Colon (tissue), 2 donors: ENCODE results near the gene VAV2.
"Not testable (repeated sequence)": the region's sequence is repeated elsewhere in the genome, so short reads cannot be mapped to it uniquely, and the experiment has no call there.

Source experiments
- FAIRE-seq: peaks from 2 replicates; lab custom pipeline; 2012; peaks lifted over from hg19 to GRCh38; lab: Jason Lieb, UNC
- donor health status: control.
- donor health status: control.

The VAV2 gene

GRCh38 chr9:133968428-133968827 is 23.7 kb downstream of the VAV2 start:
- FAIRE-seq, result no peak

- no peak for FAIRE-seq
Measured at GRCh38 chr9:133967024-133967741, 24.9 kb downstream of the VAV2 start.

GRCh38 chr9:133964463-133964862 is 27.7 kb downstream of the VAV2 start:
- no peak for FAIRE-seq

- FAIRE-seq, result no peak
Measured at GRCh38 chr9:133963166-133963565, 29.0 kb downstream of the VAV2 start.

DNA sequence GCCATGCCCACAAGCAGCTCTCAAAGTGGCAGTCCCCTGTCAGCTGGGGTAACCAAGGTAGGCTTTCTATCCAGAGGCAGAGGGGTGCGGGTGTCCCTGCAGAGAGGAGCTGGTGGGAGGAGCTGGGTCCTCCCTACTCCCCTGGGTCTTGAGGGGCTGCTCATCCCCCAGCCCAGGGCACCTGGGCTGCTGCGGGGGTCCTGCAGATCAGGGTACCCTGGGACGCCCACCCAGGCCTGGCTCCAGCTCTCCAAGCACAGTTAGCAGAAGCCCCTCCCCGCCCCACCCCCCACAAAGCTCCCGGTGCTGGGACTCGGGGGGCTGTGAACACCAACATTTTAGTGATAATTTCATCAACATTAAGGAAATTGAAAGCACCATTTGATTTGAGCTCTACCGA is 29.8 kb downstream of the VAV2 start:
- no peak for FAIRE-seq

GRCh38 chr9:133961226-133962165 is 30.6 kb downstream of the VAV2 start:
- no peak for FAIRE-seq

DNA sequence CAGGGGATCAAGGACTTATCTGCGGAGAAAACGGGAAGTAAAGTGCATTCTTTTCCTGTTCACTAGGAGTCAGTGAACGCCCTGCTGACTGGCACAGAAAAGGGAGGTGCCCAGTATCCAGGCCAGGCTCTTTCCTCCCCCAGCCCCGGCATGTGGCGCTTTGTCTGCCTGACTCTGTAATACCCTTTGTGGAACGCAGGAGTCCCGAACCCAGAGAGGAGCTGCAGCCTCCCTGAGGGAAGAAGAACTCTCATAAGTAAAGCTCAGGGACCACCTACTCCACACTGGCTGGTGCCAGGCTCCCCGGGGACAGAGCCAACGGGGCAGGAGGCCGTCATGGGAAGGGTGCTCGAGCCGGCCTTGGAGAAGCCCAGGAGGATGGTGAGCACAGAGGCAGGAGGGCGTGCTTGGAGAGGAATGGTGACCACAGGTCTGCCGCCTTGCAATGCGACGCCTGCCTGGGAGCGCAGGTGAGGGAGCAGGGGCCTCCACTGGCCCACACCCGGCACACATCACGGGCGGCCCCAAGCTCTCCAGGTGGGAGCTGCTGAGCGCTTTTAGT is 31.5 kb downstream of the VAV2 start:
- FAIRE-seq, result no peak

GRCh38 chr9:133959966-133960567 is 32.1 kb downstream of the VAV2 start:
- FAIRE-seq, result no peak

GRCh38 chr9:133959171-133959570 is 33.0 kb downstream of the VAV2 start:
- FAIRE-seq, result no peak

- no peak for FAIRE-seq
Measured at GRCh38 chr9:133958756-133959155, 33.4 kb downstream of the VAV2 start.

GRCh38 chr9:133957772-133958171 is 34.4 kb downstream of the VAV2 start:
- FAIRE-seq, result not testable (repeated sequence)

GRCh38 chr9:133957328-133957727 is 34.8 kb downstream of the VAV2 start:
- FAIRE-seq, result no peak

DNA sequence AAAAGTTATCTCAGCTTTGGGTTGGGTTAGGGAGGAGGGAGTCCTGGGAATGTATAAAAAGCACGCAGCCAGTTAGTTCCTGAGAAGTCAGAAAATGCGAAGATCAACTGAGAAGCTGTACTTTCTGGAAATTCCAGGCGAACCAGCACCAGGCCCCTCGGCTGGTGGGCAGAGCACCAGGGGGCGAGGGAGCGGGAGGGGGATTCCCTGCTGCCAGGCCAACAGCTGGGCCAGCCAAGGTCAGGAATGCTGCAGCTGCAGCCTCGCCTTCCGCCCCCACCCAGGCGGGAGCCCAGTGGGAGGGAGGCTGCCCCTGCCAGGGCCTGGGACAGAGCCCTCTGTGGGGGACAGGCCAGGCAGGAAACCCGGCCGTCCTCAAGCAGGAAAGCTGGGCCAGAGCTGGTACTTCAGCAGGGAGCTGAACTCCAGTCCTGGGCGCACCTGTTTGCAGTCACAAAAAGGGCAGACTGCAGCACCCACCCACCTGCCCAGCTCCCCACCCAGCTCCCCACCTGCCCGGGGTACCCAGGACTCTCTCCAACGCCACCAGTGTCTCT is 35.5 kb downstream of the VAV2 start:
- no peak for FAIRE-seq

DNA sequence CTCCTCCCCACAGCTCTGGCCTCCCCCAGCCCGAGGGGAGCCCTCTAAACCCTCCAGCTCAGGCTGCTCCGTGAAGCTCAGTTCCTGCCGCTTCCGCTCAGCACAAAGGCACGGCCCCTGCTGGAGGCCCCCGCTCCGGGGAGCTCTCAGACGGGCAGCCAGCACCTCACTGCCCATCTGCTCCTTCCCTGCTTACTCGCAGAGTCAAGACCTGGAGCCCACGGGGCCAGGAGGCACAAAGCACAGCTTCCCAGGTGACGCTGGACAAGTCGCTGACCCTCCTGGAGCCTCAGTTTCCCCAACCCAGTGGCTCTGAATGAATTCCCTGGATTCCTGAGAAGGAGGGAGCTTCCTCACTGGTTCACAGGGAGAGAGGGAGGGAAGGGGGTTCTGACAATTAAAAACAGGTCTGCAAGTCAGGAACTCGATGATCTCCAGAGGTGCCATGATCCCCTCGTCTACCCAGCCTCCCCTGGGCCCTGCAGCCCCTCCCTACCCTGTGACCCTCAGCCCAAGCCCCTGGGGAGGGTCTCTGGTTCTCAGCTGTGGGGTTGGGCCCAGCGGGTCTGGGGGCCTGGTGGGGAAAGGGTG is 36.2 kb downstream of the VAV2 start:
- no peak for FAIRE-seq

GRCh38 chr9:133954862-133955529 is 37.1 kb downstream of the VAV2 start:
- no peak for FAIRE-seq

- no peak for FAIRE-seq
Measured at GRCh38 chr9:133953976-133954709, 38.0 kb downstream of the VAV2 start.

DNA sequence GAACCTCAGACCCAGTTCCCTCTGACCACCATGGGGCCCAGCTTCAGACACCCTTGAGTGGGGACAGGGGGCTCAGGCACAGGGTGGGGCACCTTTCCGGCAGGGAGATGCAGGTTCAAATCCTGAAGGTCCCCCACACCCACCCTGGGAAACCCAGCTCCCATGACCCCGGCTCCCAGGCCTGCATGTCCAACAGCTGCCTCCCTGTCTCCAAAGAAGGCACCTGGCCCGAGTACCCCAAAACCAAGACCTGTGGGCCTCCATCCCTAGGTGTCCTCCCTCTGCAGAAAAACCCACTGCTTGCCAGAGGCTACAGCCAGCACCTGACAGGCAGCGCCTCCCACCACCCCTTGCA is 38.5 kb downstream of the VAV2 start:
- FAIRE-seq, result no peak

DNA sequence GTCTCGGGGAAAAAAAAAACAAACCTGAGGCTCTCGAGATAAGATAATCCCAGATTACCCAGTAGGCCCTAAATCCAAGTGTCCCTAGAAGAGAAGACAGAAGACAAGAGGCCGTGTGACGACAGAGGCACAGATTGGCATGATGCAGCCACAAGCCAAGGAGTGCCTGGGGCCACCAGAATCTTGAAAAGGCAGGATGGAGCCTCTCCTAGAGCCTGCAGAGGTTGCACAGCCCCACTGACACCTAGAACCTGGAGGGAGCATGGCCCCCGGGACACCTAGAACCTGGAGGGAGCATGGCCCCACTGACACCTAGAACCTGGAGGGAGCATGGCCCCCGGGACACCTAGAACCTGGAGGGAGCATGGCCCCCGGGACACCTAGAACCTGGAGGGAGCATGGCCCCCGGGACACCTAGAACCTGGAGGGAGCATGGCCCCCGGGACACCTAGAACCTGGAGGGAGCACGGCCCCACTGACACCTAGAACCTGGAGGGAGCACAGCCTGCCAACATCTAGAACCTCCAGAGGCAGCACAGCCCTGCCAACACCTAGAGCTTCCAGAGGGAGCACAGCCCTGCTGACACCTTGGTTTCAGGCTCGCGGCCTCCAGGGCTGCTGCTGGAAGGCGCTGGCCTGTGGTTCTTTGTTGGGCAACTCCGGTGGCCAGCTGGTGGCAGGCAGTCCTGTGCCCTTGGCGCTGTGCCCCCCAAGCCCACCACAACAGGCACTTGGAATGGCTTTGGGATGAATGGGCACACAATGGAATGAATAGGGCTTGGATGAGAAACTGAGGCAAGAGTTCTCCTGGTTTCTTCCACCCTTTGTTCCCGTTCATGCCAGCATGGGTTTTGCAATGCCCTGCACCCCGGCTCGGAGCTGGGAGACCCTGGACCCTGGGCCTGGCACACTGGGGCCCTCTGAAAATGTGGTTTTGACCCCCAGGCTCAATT is 39.2 kb downstream of the VAV2 start:
- no peak for FAIRE-seq

DNA sequence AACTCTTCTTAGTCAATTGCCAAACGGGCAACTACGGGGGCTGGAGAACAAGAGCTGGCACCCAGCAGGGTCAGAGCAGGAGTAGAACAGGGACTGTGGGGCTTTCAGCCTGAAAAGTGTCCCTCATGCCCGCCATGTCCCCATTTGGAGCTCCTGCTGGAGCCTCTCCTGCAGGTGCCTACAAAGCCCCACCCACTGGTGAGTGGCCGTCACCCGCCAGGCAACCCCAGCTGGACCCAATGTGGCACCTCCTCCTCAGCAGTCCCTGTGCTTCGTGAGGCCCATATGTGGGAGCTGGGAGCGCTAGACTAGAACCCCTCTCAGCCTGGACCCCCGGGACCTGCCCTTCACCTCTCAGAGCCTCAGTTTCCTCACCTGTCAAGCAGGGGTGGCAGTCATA is 40.9 kb downstream of the VAV2 start:
- no peak for FAIRE-seq
